PC-9 (cell line): ENCODE results near the gene CLTCL1. TPM values are rescaled to one million over a fixed set of nuclear protein-coding genes. Genes with fewer than 3 reads are reported as not detected.

Experiments used
- BruUV-seq: library from RNA; stranded (reverse); fragments of 400-500 nt; replicated peaks from 2 replicates; lab custom pipeline; 2021; lab: Mats Ljungman, UMichigan
- CTCF ChIA-PET: fragments of 300-600 bp; sonication (Branson Sonifier 250); formaldehyde crosslinking; loops from one replicate; lab custom pipeline; 2022; ENCODE audit warnings: antibody characterized with exemption; lab: Charles Lee
- POLR2A ChIA-PET: fragments of 300-600 bp; sonication (Branson Sonifier 250); formaldehyde crosslinking; loops from one replicate; lab custom pipeline; 2022; ENCODE audit warnings: antibody characterized with exemption; ENCODE audit not compliant: unreplicated experiment; lab: Charles Lee
- DNase-seq, 2 experiments: peaks; one replicate each; pipeline versions ENCODE4 v3.0.0 to v3.0.0-alpha.2; 2015 to 2022; ENCODE audit warnings: mixed read lengths in 1 of 2
- H2AFZ ChIP-seq: fragments of 200-600 bp; sonication (generic); 2 replicates; pipeline ENCODE4 v1.8.1; 2017; ENCODE audit warnings: antibody characterized with exemption
- H3F3A ChIP-seq: fragments of 200-600 bp; sonication (generic); 2 replicates; pipeline ENCODE4 v1.8.1; 2017; ENCODE audit warnings: antibody characterized with exemption, mild to moderate bottlenecking, low read depth; ENCODE audit not compliant: insufficient read depth
- H3K27ac ChIP-seq: fragments of 200-600 bp; sonication (generic); 2 replicates; pipeline ENCODE4 v1.6.1; 2016; ENCODE audit warnings: mixed run types
- H3K27me3 ChIP-seq: fragments of 200-600 bp; sonication (generic); 2 replicates; pipeline ENCODE4 v1.6.1; 2016; ENCODE audit warnings: low read depth, mixed run types; ENCODE audit not compliant: insufficient read depth
- H3K36me3 ChIP-seq: fragments of 200-600 bp; sonication (generic); 2 replicates; pipeline ENCODE4 v1.6.1; 2016; ENCODE audit warnings: low read depth, mixed run types
- H3K4me1 ChIP-seq: fragments of 200-600 bp; sonication (generic); replicated peaks from 2 replicates; pipeline ENCODE4 v1.6.1; 2016; ENCODE audit warnings: mixed run types; ENCODE audit not compliant: insufficient read depth
- H3K4me2 ChIP-seq: fragments of 200-600 bp; sonication (generic); 2 replicates; pipeline ENCODE4 v1.6.1; 2017; ENCODE audit warnings: mixed run types
- H3K4me3 ChIP-seq: fragments of 200-600 bp; sonication (generic); 2 replicates; pipeline ENCODE4 v1.6.1; 2016; ENCODE audit warnings: mixed run types
- H3K79me2 ChIP-seq: fragments of 200-600 bp; sonication (generic); 2 replicates; pipeline ENCODE4 v1.6.1; 2017; ENCODE audit warnings: low read depth, mixed run types
- H3K9me2 ChIP-seq: fragments of 200-600 bp; sonication (generic); 2 replicates; pipeline ENCODE4 v1.8.1; 2017; ENCODE audit warnings: mild to moderate bottlenecking; ENCODE audit not compliant: insufficient read depth
- H3K9me3 ChIP-seq: fragments of 200-600 bp; sonication (generic); 2 replicates; pipeline ENCODE4 v1.8.1; 2016; ENCODE audit warnings: low read depth; ENCODE audit not compliant: insufficient read depth
- H4K20me1 ChIP-seq: fragments of 200-600 bp; sonication (generic); 2 replicates; pipeline ENCODE4 v1.8.1; 2017; ENCODE audit not compliant: insufficient read depth
- EZH2 ChIP-seq: fragments of 200-600 bp; sonication (generic); IDR thresholded peaks from 2 replicates; pipeline ENCODE4 v1.8.0; 2017; ENCODE audit warnings: antibody characterized with exemption, low read depth
- intact Hi-C: fragments of 100-400 bp; cut with micrococcal nuclease; formaldehyde crosslinking; loops from one replicate; pipeline ENCODE4 v1.10.0; 2022; ENCODE audit not compliant: unreplicated experiment
- total RNA-seq: library from RNA; stranded (reverse); gene quantifications from 2 replicates; pipeline ENCODE4 v1.2.3, GENCODE V29; 2021
- TF ChIP-seq, protein P1 (sequence below): fragments of 200-600 bp; sonication (generic); conservative IDR thresholded peaks from 2 replicates; pipeline ENCODE4 v1.6.1; 2017; ENCODE audit warnings: mixed run types, antibody characterized with exemption, mild to moderate bottlenecking, moderate library complexity

Gene CLTCL1
- total RNA-seq, 1 experiment from 2014 or later: 7.2 TPM

DNA sequence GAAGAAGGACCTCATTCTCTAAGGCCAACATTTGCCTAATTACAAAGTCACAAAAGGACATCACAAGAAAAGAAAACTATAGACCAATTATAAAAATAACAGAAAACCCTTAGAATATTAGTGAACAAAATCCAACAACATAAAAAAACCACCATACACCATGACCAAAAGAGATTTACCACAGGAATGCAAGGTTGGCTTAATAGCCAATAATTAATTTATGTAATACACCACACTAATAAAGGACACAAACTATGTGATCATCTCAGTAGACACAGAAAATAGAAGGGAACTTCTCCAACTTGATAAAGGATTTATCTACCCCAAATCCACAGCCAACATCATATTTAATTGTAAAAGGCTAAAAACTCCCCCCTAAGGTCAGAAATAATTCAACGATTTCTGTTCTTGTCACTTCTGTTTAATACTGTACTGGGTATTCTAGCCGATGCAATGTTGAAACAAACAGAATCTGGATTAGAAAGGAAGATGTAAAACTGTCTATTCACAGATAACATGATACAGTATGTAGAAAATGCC is 24.9 kb downstream of the CLTCL1 start:
- no peak for DNase-seq
- Histone ChIP-seq H2AFZ (no peak overlapping the region), H3K79me2 (no peaks in the 10 kb centered on the region), H3K36me3 (no peaks in the 10 kb centered on the region), H3K9me3 (peaks cover 6% of the 10 kb centered on the region; the same call in 1 of the 2 replicates), H4K20me1 (no peaks in the 10 kb centered on the region), H3K27me3 (no peaks in the 10 kb centered on the region), H3F3A (no peaks in the 10 kb centered on the region), H3K4me3 (no peak overlapping the region), H3K27ac (no peak overlapping the region), H3K4me2 (no peak overlapping the region), H3K4me1 (no peaks in the 10 kb centered on the region), H3K9me2 (no peaks in the 10 kb centered on the region)
- no peak for TF ChIP-seq EZH2
- TF ChIP-seq, protein P1, sequence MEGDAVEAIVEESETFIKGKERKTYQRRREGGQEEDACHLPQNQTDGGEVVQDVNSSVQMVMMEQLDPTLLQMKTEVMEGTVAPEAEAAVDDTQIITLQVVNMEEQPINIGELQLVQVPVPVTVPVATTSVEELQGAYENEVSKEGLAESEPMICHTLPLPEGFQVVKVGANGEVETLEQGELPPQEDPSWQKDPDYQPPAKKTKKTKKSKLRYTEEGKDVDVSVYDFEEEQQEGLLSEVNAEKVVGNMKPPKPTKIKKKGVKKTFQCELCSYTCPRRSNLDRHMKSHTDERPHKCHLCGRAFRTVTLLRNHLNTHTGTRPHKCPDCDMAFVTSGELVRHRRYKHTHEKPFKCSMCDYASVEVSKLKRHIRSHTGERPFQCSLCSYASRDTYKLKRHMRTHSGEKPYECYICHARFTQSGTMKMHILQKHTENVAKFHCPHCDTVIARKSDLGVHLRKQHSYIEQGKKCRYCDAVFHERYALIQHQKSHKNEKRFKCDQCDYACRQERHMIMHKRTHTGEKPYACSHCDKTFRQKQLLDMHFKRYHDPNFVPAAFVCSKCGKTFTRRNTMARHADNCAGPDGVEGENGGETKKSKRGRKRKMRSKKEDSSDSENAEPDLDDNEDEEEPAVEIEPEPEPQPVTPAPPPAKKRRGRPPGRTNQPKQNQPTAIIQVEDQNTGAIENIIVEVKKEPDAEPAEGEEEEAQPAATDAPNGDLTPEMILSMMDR: no peak
- CTCF ChIA-PET: no interaction called here
- BruUV-seq: no TSS peak
- POLR2A ChIA-PET: no interaction called here
- intact Hi-C loops: no loop called here

GRCh38 chr22:19265779-19266178 is 25.7 kb downstream of the CLTCL1 start:
- H3K79me2 ChIP-seq: no peaks in the 10 kb centered on the region
- no peaks in the 10 kb centered on the region for H4K20me1 ChIP-seq
- H3K27me3 ChIP-seq: no peaks in the 10 kb centered on the region
- peaks cover 6% of the 10 kb centered on the region; the same call in 1 of the 2 replicates for H3K9me3 ChIP-seq
- no peak for TF ChIP-seq EZH2
- TF ChIP-seq, protein P1: no peak
- CTCF ChIA-PET: no interaction called here
- H3F3A ChIP-seq: no peaks in the 10 kb centered on the region
- POLR2A ChIA-PET: no interaction called here
- no TSS peak for BruUV-seq
- no peaks in the 10 kb centered on the region for H3K4me1 ChIP-seq
- no peak overlapping the region for H3K4me2 ChIP-seq
- H2AFZ ChIP-seq: no peak overlapping the region
- H3K27ac ChIP-seq: no peak overlapping the region
- intact Hi-C loops: no loop called here
- no peak for DNase-seq
- H3K36me3 ChIP-seq: no peaks in the 10 kb centered on the region
- H3K4me3 ChIP-seq: no peak overlapping the region
- H3K9me2 ChIP-seq: no peaks in the 10 kb centered on the region

DNA sequence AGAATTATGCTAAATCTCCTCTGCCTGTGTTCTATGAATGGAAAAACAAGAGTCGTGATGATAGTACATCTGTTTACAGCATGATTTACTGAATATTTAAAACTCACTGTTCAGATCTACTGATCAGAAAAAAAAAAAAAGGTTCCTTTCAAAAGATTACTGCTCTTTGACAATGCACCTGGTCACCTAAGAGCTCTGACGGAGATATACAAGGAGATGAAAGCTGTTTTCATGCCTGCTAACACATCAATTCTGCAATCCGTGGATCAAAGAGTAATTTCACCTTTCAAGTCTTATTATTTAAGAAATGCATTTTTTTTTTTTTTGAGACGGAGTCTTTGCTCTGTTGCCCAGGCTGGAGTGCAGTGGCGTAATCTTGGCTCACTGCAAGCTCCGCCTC is 30.7 kb downstream of the CLTCL1 start:
- intact Hi-C loops: no loop called here
- POLR2A ChIA-PET: no interaction called here
- no peaks in the 10 kb centered on the region for H3K9me2 ChIP-seq
- BruUV-seq: no TSS peak
- H3K79me2 ChIP-seq: no peaks in the 10 kb centered on the region
- no peak overlapping the region for H2AFZ ChIP-seq
- no peak for DNase-seq
- CTCF ChIA-PET: no interaction called here
- no peaks in the 10 kb centered on the region for H3F3A ChIP-seq
- H3K4me3 ChIP-seq: no peak overlapping the region
- no peaks in the 10 kb centered on the region for H3K9me3 ChIP-seq
- H4K20me1 ChIP-seq: no peaks in the 10 kb centered on the region
- TF ChIP-seq, protein P1: no peak
- no peak for TF ChIP-seq EZH2
- H3K4me2 ChIP-seq: no peak overlapping the region
- H3K36me3 ChIP-seq: no peaks in the 10 kb centered on the region
- no peaks in the 10 kb centered on the region for H3K4me1 ChIP-seq
- H3K27me3 ChIP-seq: no peaks in the 10 kb centered on the region
- no peak overlapping the region for H3K27ac ChIP-seq
